ENCODE data around the gene PLXNB3.
A peak's percentile ranks its signal among the peaks of the same experiment; 100 is the strongest.

Gene PLXNB3

GRCh38 chrX:153782871-153783270 lies 18.8 kb downstream of the PLXNB3 start:
- Histone ChIP-seq H3K9me3 (ENCODE audit: control insufficient read depth, insufficient read depth, low read depth, low read length) (no peaks in the 10 kb centered on the region), H3K4me3 (ENCODE audit: low read depth, low read length) (no peak overlapping the region), H3K4me1 (ENCODE audit: control insufficient read depth, insufficient read depth, low read length) (no peaks in the 10 kb centered on the region), H3K36me3 (ENCODE audit: control insufficient read depth in 2 of 2, insufficient read depth in 1 of 2, low read length in 2 of 2) (peaks cover 0 to 31% of the 10 kb centered on the region in 2 experiments; a peak in 1 of 3 replicates), H3K27ac (ENCODE audit: extremely low read depth, low read depth, low read length) (no peak overlapping the region)
- TF ChIP-seq, protein P1, sequence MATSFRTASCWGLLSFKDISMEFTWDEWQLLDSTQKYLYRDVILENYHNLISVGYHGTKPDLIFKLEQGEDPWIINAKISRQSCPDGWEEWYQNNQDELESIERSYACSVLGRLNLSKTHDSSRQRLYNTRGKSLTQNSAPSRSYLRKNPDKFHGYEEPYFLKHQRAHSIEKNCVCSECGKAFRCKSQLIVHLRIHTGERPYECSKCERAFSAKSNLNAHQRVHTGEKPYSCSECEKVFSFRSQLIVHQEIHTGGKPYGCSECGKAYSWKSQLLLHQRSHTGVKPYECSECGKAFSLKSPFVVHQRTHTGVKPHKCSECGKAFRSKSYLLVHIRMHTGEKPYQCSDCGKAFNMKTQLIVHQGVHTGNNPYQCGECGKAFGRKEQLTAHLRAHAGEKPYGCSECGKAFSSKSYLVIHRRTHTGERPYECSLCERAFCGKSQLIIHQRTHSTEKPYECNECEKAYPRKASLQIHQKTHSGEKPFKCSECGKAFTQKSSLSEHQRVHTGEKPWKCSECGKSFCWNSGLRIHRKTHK (tag by site-specific recombination; IDR thresholded peaks at IDR 0.05), result no peak
- TF ChIP-seq ZNF302 (tag by site-specific recombination; IDR thresholded peaks at IDR 0.05; ENCODE audit: low read depth), result no peak
- no peak for TF ChIP-seq ZBTB21 (tag by site-specific recombination; IDR thresholded peaks at IDR 0.05)
- TF ChIP-seq, protein P2, sequence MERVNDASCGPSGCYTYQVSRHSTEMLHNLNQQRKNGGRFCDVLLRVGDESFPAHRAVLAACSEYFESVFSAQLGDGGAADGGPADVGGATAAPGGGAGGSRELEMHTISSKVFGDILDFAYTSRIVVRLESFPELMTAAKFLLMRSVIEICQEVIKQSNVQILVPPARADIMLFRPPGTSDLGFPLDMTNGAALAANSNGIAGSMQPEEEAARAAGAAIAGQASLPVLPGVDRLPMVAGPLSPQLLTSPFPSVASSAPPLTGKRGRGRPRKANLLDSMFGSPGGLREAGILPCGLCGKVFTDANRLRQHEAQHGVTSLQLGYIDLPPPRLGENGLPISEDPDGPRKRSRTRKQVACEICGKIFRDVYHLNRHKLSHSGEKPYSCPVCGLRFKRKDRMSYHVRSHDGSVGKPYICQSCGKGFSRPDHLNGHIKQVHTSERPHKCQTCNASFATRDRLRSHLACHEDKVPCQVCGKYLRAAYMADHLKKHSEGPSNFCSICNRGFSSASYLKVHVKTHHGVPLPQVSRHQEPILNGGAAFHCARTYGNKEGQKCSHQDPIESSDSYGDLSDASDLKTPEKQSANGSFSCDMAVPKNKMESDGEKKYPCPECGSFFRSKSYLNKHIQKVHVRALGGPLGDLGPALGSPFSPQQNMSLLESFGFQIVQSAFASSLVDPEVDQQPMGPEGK (tag by site-specific recombination; IDR thresholded peaks at IDR 0.05), result no peak
- TF ChIP-seq, protein P3, sequence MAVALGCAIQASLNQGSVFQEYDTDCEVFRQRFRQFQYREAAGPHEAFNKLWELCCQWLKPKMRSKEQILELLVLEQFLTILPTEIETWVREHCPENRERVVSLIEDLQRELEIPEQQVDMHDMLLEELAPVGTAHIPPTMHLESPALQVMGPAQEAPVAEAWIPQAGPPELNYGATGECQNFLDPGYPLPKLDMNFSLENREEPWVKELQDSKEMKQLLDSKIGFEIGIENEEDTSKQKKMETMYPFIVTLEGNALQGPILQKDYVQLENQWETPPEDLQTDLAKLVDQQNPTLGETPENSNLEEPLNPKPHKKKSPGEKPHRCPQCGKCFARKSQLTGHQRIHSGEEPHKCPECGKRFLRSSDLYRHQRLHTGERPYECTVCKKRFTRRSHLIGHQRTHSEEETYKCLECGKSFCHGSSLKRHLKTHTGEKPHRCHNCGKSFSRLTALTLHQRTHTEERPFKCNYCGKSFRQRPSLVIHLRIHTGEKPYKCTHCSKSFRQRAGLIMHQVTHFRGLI (tag by site-specific recombination; IDR thresholded peaks at IDR 0.05), result no peak
- no peak for TF ChIP-seq ZNF311 (tag by site-specific recombination; IDR thresholded peaks at IDR 0.05; ENCODE audit: borderline replicate concordance)
- ChIA-PET CTCF (interaction anchor here (1.3 to 2.0 kb wide), 2 partner anchors 11 to 19 kb away, joined by 3 to 10 read pairs; partner anchors contain the start of gene PLXNB3), POLR2A (interaction anchor here (1.2 to 2.5 kb wide), 3 partner anchors 17 to 152 kb away, joined by 3 to 7 read pairs (median 3); partner anchors contain the start of gene NAA10)

DNA sequence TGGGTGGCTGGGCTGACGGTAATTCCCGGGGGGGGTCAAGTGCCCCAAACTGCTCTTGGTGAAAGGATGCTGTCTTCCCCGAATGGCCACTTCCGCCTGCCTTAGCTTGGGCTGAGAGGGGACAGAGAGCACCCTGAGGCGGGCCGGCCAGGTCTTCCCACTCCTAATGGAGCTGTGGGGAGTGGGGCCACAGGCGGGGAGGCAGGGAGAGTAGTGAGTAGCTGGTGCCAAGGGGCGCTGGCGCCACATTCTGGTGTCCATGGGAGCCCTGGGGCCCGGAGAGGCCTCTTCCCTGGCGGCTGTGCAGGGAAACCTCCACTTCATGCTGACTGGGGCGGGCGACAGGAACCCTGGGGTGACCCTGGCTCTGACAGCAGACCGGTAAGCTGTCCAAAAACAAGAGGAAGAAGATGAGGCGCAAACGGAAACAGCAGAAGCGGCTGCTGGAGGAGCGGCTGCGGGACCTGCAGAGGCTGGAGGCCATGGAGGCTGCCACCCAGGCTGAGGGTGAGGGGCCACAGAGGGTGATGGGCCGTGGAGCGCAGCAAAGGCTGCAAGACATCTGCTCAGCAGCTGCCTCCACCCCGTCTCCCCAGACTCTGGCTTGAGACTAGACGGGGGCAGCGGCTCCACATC lies 19.4 kb downstream of the PLXNB3 start:
- Histone ChIP-seq H3K4me3 (ENCODE audit: low read depth, low read length) (no peak overlapping the region), H3K36me3 (ENCODE audit: control insufficient read depth in 2 of 2, insufficient read depth in 1 of 2, low read length in 2 of 2) (peaks cover 0 to 38% of the 10 kb centered on the region in 2 experiments; a peak in 1 of 3 replicates), H3K9me3 (ENCODE audit: control insufficient read depth, insufficient read depth, low read depth, low read length) (no peaks in the 10 kb centered on the region), H3K4me1 (ENCODE audit: control insufficient read depth, insufficient read depth, low read length) (no peaks in the 10 kb centered on the region), H3K27ac (ENCODE audit: extremely low read depth, low read depth, low read length) (no peak overlapping the region)
- CTCF ChIA-PET, result interaction anchor here (2.0 kb wide), 1 partner anchor 20 kb away, joined by 10 read pairs; the partner anchor contains the start of gene PLXNB3
- POLR2A ChIA-PET, result interaction anchor here (0.5 to 1.5 kb wide), 2 partner anchors 21 to 146 kb away, joined by 3 read pairs; no protein-coding TSS in a partner anchor
- no peak for TF ChIP-seq ZFP37 (tag by site-specific recombination; IDR thresholded peaks at IDR 0.05)
- 0 out of 2 replicates have a peak, but pooled peaks have one; percentile 1 for TF ChIP-seq GLIS2 (tag by site-specific recombination; IDR thresholded peaks at IDR 0.05)
- TF ChIP-seq ZNF610 (tag by site-specific recombination; IDR thresholded peaks at IDR 0.05; ENCODE audit: borderline replicate concordance), result no peak
- no peak for TF ChIP-seq ZNF677 (tag by site-specific recombination; IDR thresholded peaks at IDR 0.05)

GRCh38 chrX:153784325-153784967 lies 20.4 kb downstream of the PLXNB3 start:
- ChIA-PET CTCF (no interaction called here), POLR2A (interaction anchor here (0.5 kb wide), 1 partner anchor 20 kb away, joined by 3 read pairs; no protein-coding TSS in a partner anchor)
- no peak overlapping the region for H3K27ac ChIP-seq (ENCODE audit: extremely low read depth, low read depth, low read length)
- H3K9me3 ChIP-seq (ENCODE audit: control insufficient read depth, insufficient read depth, low read depth, low read length), result no peaks in the 10 kb centered on the region
- peaks cover 0 to 45% of the 10 kb centered on the region in 2 experiments; a peak in 1 of 3 replicates for H3K36me3 ChIP-seq (ENCODE audit: control insufficient read depth in 2 of 2, insufficient read depth in 1 of 2, low read length in 2 of 2)
- no peaks in the 10 kb centered on the region for H3K4me1 ChIP-seq (ENCODE audit: control insufficient read depth, insufficient read depth, low read length)
- no peak overlapping the region for H3K4me3 ChIP-seq (ENCODE audit: low read depth, low read length)
- TF ChIP-seq ZNF214 (tag by site-specific recombination; IDR thresholded peaks at IDR 0.05; ENCODE audit: borderline replicate concordance), result no peak
- no peak for TF ChIP-seq ZNF777 (tag by site-specific recombination; IDR thresholded peaks at IDR 0.05; ENCODE audit: borderline replicate concordance)
- no peak for TF ChIP-seq ZNF610 (tag by site-specific recombination; IDR thresholded peaks at IDR 0.05; ENCODE audit: borderline replicate concordance)
- no peak for TF ChIP-seq ZNF629 (tag by site-specific recombination; IDR thresholded peaks at IDR 0.05)
- TF ChIP-seq ELK4 (IDR thresholded peaks at IDR 0.05; ENCODE audit: borderline replicate concordance, low read depth, low read length), result no peak
- no peak for TF ChIP-seq OSR2 (tag by site-specific recombination; IDR thresholded peaks at IDR 0.05)
- no peak for TF ChIP-seq ZNF555 (tag by site-specific recombination; conservative IDR thresholded peaks at IDR 0.05)
- no peak for TF ChIP-seq ZBTB1 (tag by site-specific recombination; IDR thresholded peaks at IDR 0.05)
- TF ChIP-seq, protein P3 (tag by site-specific recombination; IDR thresholded peaks at IDR 0.05), result no peak
- TF ChIP-seq ZBTB8A (tag by site-specific recombination; IDR thresholded peaks at IDR 0.05), result no peak
- no peak for TF ChIP-seq ZNF324 (tag by site-specific recombination; IDR thresholded peaks at IDR 0.05)
- no peak for TF ChIP-seq ZNF544 (tag by site-specific recombination; IDR thresholded peaks at IDR 0.05)
